CD4-positive, alpha-beta T cell treated with Interferon alpha-2 for 1 hour (primary cell): ENCODE data around the gene ECT2.

Experiments
- DNase-seq, 2 donors: peaks; one replicate each; pipeline ENCODE4 v3.0.0-alpha.2; 2020 to 2022

ECT2 gene

DNA sequence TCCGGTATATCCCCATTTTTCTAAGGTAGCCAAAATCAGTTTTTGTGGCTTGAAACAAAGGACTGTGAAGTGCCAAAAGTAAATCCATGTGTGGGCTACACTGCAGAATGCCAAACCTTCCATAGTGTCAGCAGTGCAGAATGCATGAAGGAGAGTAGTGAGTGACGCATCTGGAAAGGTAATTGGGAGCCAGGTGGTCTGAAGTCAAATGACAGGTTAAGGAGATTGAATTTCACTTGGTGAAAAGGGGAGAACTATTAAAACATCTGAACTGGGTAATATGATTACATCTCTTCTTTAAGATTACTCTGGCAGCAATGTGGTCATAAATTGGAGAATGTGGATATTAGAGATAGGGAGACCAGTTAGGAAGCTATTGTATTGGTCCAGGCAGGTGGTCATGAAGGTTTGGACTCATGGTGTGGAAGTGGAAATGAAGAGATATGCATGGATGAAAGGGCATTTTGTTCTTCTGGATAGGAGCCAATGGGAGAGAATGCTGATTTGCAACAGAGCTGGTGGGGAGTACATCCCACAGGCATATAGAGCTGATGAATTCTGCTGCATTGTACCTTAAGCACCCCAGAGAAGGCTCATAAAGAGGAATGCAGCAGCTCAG lies 118.2 kb downstream of the ECT2 start:
- no peak for DNase-seq

DNA sequence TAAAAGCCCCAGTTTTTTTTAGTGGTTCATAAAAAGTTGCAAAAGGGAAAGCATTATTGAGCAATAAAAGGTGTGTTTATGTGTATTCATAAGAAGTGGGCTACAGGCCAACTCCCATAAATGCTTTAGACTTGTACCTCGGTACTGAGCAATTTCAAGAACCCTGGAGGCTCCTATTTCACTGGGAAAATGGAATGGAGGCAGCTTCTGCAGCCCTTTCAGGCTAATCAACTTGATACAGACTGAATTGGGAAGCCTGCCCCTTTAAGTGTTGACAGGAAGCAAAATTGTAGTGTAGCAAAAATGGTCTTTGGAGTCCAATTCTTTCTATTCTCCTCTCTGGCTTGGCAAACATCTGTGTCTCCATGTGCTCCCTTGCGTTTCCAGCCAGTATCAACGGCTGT lies 118.8 kb downstream of the ECT2 start:
- DNase-seq = no peak

DNA sequence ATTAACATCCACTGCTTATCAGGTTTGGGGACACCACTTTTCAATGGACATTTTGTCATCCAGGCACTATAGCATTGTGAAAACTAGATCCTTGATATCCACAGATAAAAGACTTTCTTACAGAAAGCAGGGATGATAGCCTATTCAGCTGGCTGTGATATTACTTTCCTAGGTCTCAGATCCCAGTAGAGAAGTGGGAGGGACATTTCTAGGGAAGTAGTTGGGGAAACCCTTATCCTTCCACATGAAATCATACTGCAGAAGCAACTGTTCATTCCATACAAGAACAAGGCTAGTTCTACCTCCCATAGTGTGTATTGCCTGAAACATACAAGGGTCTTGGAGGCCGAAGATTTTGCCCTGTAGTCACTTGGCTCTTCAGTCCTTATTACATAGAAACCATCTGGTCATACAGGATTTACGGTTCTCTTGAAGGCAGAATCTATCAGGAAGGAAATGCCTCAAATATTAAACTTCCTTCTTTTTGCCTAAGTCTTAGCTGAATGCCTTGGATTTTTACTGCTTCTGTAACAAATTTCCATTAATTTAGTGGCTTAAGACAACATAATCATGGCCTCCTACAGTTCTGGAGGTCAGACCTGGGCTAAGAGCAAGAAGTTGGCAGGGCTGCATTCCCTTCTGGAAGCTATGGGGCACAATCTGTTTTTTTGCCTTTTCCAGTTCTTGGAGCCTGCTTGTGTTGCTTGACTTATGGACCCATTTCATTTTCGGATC lies 119.4 kb downstream of the ECT2 start:
- DNase-seq = no peak
